GM12873 (cell line): ENCODE measurements around the gene PRKG1.
A peak's percentile ranks its signal among the peaks of the same experiment; 100 is the strongest.

ENCODE experiments used
- TF ChIP-seq, protein P1 (sequence below): IDR thresholded peaks from 2 replicates; pipeline ENCODE4 v1.5.1; 2012; ENCODE audit warnings: low read depth, mild to moderate bottlenecking, moderate library complexity, low read length, control low read depth; ENCODE audit not compliant: insufficient read depth; ENCODE audit errors: missing control alignments

Gene PRKG1

DNA sequence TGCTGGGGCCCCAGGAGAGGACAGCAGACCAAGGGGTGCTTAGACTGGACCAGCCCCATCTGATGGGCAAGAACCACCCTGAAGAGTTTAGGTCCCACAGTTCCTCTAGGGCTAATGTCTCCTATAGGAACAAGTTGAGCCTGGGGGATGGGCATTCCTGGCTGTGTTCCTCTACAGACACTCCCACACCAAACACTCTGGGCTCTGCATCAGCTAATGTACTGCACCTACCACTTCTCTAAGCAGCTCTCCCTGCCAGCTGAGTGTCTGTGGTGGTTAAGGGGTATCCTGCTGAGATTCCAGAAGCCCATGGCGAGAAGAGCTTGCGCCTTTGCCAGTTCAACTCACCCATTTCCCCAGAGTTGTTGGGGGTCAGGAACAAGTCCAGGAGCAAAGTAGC lies 909.2 kb downstream of the PRKG1 start:
- TF ChIP-seq, protein P1, sequence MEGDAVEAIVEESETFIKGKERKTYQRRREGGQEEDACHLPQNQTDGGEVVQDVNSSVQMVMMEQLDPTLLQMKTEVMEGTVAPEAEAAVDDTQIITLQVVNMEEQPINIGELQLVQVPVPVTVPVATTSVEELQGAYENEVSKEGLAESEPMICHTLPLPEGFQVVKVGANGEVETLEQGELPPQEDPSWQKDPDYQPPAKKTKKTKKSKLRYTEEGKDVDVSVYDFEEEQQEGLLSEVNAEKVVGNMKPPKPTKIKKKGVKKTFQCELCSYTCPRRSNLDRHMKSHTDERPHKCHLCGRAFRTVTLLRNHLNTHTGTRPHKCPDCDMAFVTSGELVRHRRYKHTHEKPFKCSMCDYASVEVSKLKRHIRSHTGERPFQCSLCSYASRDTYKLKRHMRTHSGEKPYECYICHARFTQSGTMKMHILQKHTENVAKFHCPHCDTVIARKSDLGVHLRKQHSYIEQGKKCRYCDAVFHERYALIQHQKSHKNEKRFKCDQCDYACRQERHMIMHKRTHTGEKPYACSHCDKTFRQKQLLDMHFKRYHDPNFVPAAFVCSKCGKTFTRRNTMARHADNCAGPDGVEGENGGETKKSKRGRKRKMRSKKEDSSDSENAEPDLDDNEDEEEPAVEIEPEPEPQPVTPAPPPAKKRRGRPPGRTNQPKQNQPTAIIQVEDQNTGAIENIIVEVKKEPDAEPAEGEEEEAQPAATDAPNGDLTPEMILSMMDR = no peak

GRCh38 chr10:51985336-51985735 lies 911.0 kb downstream of the PRKG1 start:
- TF ChIP-seq, protein P1 = no peak

DNA sequence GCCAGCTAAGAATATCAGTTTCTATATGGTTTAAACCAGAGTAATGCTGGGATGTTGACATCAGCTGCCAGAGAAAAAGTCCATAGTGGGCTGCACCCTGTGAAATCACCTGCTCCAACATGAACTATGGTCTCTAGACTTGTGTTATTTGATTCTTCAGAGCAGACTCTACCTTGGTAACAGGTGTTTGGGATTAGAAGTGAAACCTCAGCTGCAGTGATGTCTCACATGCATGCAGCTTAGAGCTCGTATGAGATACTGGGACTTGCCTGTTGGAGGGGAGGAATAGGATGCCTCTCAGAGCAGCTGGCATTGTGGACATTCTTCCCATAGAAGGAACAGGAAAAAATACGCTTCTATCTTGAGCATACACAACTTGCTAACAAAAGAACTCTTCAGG lies 912.2 kb downstream of the PRKG1 start:
- TF ChIP-seq, protein P1 = no peak

- TF ChIP-seq, protein P1 = no peak
Observed at GRCh38 chr10:51993475-51993874, 919.2 kb downstream of the PRKG1 start.

DNA sequence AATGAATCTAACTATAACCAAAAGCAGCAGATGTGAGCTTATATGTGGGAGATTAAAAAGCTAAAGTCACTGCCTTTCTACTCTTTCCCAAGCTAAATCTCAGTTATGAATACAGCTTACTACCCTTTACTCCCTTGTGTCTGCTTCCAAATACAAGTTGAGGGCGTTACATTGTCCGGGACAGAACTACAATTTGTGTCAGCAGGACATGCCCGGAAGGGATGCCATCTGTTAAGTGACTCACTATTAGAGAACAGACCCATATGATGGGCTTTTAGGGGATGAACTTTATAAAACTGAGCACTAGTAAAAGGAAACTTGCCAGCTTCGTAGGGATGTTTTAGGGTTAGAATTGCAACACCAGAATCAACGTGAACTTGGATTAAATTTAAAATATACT lies 924.8 kb downstream of the PRKG1 start:
- TF ChIP-seq, protein P1 = no peak

GRCh38 chr10:52004342-52004949 lies 930.2 kb downstream of the PRKG1 start:
- TF ChIP-seq, protein P1 = peak; percentile 43

- TF ChIP-seq, protein P1 = no peak
Observed at GRCh38 chr10:52007091-52007490, 932.8 kb downstream of the PRKG1 start.

DNA sequence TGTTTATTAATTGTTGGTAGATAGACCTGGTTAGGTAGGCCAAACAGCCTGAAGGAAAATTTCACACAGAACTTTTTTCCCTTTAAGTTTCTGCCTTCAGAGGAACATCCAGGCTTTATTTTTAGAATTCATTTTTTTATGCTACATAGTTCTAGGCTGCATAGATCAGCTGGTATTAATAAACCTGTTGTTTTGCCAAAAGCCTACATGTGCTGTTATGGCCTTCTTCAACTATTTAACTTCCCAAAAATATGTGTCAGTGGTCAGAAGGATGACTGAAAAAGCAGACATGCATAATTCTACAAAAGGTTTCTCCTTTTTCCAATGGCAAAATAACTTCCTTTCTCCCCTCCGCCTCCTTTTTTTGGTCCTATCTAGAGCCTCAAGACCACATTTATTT lies 936.8 kb downstream of the PRKG1 start:
- TF ChIP-seq, protein P1 = no peak
